Liver (tissue), 9 donors: ENCODE results near the gene ABCD3. TPM values are rescaled to one million over a fixed set of nuclear protein-coding genes. Genes with fewer than 3 reads are reported as not detected.

Experiments used
- DNase-seq: peaks from one replicate; pipeline ENCODE4 v3.0.0-alpha.2; 2017; ENCODE audit warnings: low spot score
- H3K27ac ChIP-seq, 2 donors: one replicate each; pipeline ENCODE4 v1.7.0; 2013; ENCODE audit warnings: inconsistent platforms in 2 of 2, low read length in 2 of 2, control low read depth in 1 of 2, low read depth in 1 of 2, mild to moderate bottlenecking in 1 of 2
- H3K27me3 ChIP-seq, 4 donors: one replicate each; pipeline versions ENCODE4 v1.6.1 to v1.7.0; 2013; ENCODE audit warnings: low read length in 3 of 4, inconsistent platforms in 1 of 4, mild to moderate bottlenecking in 1 of 4, moderate library complexity in 1 of 4; ENCODE audit not compliant: control insufficient read depth in 4 of 4, insufficient read depth in 4 of 4
- H3K36me3 ChIP-seq, 4 donors: one replicate each; pipeline versions ENCODE4 v1.6.1 to v1.7.0; 2013; ENCODE audit warnings: low read length in 3 of 4, mild to moderate bottlenecking in 3 of 4, low read depth in 1 of 4, moderate library complexity in 1 of 4; ENCODE audit not compliant: control insufficient read depth in 4 of 4, insufficient read depth in 3 of 4
- H3K4me1 ChIP-seq, 4 donors: one replicate each; pipeline versions ENCODE4 v1.6.1 to v1.7.0; 2013; ENCODE audit warnings: low read length in 3 of 4, mild to moderate bottlenecking in 3 of 4, moderate library complexity in 1 of 4; ENCODE audit not compliant: control insufficient read depth in 4 of 4, insufficient read depth in 4 of 4
- H3K4me3 ChIP-seq, 3 donors: one replicate each; pipeline versions ENCODE4 v1.6.1 to v1.7.0; 2013; ENCODE audit warnings: low read length in 3 of 3, control low read depth in 1 of 3, low read depth in 1 of 3, mild to moderate bottlenecking in 1 of 3
- H3K9ac ChIP-seq, 2 donors: one replicate each; pipeline ENCODE4 v1.7.0; 2013; ENCODE audit warnings: low read length in 2 of 2, mild to moderate bottlenecking in 2 of 2, moderate library complexity in 2 of 2, control low read depth in 1 of 2, low read depth in 1 of 2
- H3K9me3 ChIP-seq, 4 donors: one replicate each; pipeline versions ENCODE4 v1.6.1 to v1.7.0; 2013; ENCODE audit warnings: low read length in 3 of 4; ENCODE audit not compliant: control insufficient read depth in 4 of 4
- ATF3 ChIP-seq: IDR thresholded peaks from 2 replicates; pipeline ENCODE4 v1.6.1; 2016; ENCODE audit warnings: antibody characterized with exemption
- CTCF ChIP-seq: fragments of 150-350 bp; IDR thresholded peaks from 2 replicates; pipeline ENCODE4 v1.5.1; 2017; ENCODE audit warnings: improper control_type of control experiment, low read depth, low read length; ENCODE audit not compliant: missing input control
- EGR1 ChIP-seq, 2 donors: IDR thresholded peaks; 2 replicates each; pipeline ENCODE4 v1.6.1; 2016 to 2018; ENCODE audit warnings: antibody characterized with exemption in 2 of 2, low read depth in 2 of 2
- FOXA1 ChIP-seq: IDR thresholded peaks from 2 replicates; pipeline ENCODE4 v1.6.1; 2016; ENCODE audit warnings: antibody characterized with exemption
- FOXA2 ChIP-seq: IDR thresholded peaks from 2 replicates; pipeline ENCODE4 v1.6.1; 2016; ENCODE audit warnings: antibody characterized with exemption
- GABPA ChIP-seq, 2 donors: IDR thresholded peaks in 1 of 2; conservative IDR thresholded peaks in 1 of 2; 2 replicates each; pipeline ENCODE4 v1.6.1; 2016; ENCODE audit warnings: antibody characterized with exemption in 2 of 2, mild to moderate bottlenecking in 1 of 2, moderate library complexity in 1 of 2
- HNF4A ChIP-seq, 2 donors: conservative IDR thresholded peaks; 2 replicates each; pipeline ENCODE4 v1.6.1; 2016; ENCODE audit warnings: antibody characterized with exemption in 2 of 2, mild to moderate bottlenecking in 2 of 2
- HNF4G ChIP-seq: IDR thresholded peaks from 2 replicates; pipeline ENCODE4 v1.6.1; 2016; ENCODE audit warnings: antibody characterized with exemption
- JUND ChIP-seq, 2 donors: IDR thresholded peaks; 2 replicates each; pipeline ENCODE4 v1.6.1; 2016; ENCODE audit warnings: antibody characterized with exemption in 2 of 2
- NR2F2 ChIP-seq: IDR thresholded peaks from 2 replicates; pipeline ENCODE4 v1.6.1; 2016; ENCODE audit warnings: antibody characterized with exemption
- RAD21 ChIP-seq, 2 donors: IDR thresholded peaks; 2 replicates each; pipeline ENCODE4 v1.6.1; 2016; ENCODE audit warnings: antibody characterized with exemption in 2 of 2, mild to moderate bottlenecking in 2 of 2
- RXRA ChIP-seq, 2 donors: IDR thresholded peaks; 2 replicates each; pipeline ENCODE4 v1.6.1; 2017 to 2018; ENCODE audit warnings: antibody characterized with exemption in 2 of 2, mild to moderate bottlenecking in 1 of 2
- SP1 ChIP-seq: IDR thresholded peaks from 2 replicates; pipeline ENCODE4 v1.6.1; 2018; ENCODE audit warnings: antibody characterized with exemption, mild to moderate bottlenecking
- TAF1 ChIP-seq: conservative IDR thresholded peaks from 2 replicates; pipeline ENCODE4 v1.6.1; 2016; ENCODE audit warnings: antibody characterized with exemption, mild to moderate bottlenecking
- YY1 ChIP-seq: IDR thresholded peaks from 2 replicates; pipeline ENCODE4 v1.6.1; 2016; ENCODE audit warnings: antibody characterized with exemption, mild to moderate bottlenecking
- ZBTB33 ChIP-seq: IDR thresholded peaks from 2 replicates; pipeline ENCODE4 v1.6.1; 2016; ENCODE audit warnings: antibody characterized with exemption
- WGBS: extraction: QIAGEN DNeasy Blood & Tissue Kit; methylation state at CpG from one replicate; pipeline ENCODE4 v1.1.7; 2013; 5-methylcytosine and 5-hydroxymethylcytosine counted together
- polyA plus RNA-seq, 2 donors: library from polyadenylated mRNA; stranded (reverse) in 1 of 2; unstranded in 1 of 2; fragments of 200-250 nt in 1 of 2; fragments of >200 nt in 1 of 2; fragmentation: Nextera tagmentation in 1 of 2; extraction: Ambion mirVana in 1 of 2; gene quantifications; one replicate each; pipeline versions ENCODE4 v1.2.1 to v1.2.3, GENCODE V29; 2013 to 2015
- total RNA-seq, 2 donors: library from RNA; depleted of rRNA; stranded (reverse); fragments of >200 nt; gene quantifications; one replicate each; pipeline ENCODE4 v1.2.3, GENCODE V29; 2014
- TF ChIP-seq, protein P1 (sequence below): IDR thresholded peaks from 2 replicates; pipeline ENCODE4 v1.6.1; 2016; ENCODE audit warnings: antibody characterized with exemption
- TF ChIP-seq, protein P2 (sequence below): IDR thresholded peaks from 2 replicates; pipeline ENCODE4 v1.6.1; 2016; ENCODE audit warnings: antibody characterized with exemption, mild to moderate bottlenecking
- donor health status: healthy.
- donor health status: healthy.
- donor health status: healthy.
- donor health status: healthy.
- donor health status: healthy.

ABCD3 gene
- total and polyA plus RNA-seq, 4 donors = 49.2 to 133 (median 62.5) TPM

DNA sequence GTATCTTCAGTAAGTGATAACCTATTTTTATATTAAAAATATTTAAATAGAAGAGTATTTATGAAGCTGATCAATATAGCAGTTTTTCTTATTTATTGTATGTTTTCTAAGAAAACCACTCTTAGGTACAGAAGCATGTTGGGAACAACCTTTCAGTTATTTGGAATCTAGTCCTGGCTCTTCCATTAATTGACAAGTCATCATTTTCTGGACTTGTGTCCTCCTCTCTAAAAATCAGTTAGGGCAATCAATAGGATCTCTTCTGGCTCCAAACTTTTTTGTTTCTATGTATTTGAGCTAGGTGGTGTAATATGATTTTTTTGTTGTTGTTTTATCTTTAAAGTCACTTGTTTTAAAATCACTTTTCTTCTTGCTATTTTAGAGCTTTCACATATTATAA is 57.0 kb downstream of the ABCD3 start:
- Histone ChIP-seq H3K27ac (no peak overlapping the region), H3K9ac (no peak overlapping the region), H3K4me3 (no peak overlapping the region), H3K9me3 (no peaks in the 10 kb centered on the region), H3K27me3 (no peaks in the 10 kb centered on the region), H3K4me1 (peaks cover 0 to 11% (median 1%) of the 10 kb centered on the region in 4 donors), H3K36me3 (peaks cover 0 to 15% (median 12%) of the 10 kb centered on the region in 4 donors)
- DNase-seq = no peak
- TF ChIP-seq FOXA1 (no peak), GABPA (IDR thresholded peaks at IDR 0.05 in 1 of 2, conservative IDR thresholded peaks at IDR 0.05 in 1 of 2) (no peak), FOXA2 (no peak), CTCF (no peak), ZBTB33 (no peak), HNF4G (no peak), HNF4A (conservative IDR thresholded peaks at IDR 0.05) (no peak), SP1 (no peak), TAF1 (no peak), NR2F2 (no peak), YY1 (no peak), ATF3 (no peak), RAD21 (IDR thresholded peaks at IDR 0.05) (no peak), RXRA (IDR thresholded peaks at IDR 0.05) (no peak), JUND (IDR thresholded peaks at IDR 0.05) (no peak)

- no peak overlapping the region for H3K9ac ChIP-seq
- H3K9me3 ChIP-seq = no peaks in the 10 kb centered on the region
- H3K4me3 ChIP-seq = no peak overlapping the region
- TF ChIP-seq YY1 = no peak
- no peak for TF ChIP-seq FOXA2
- no peak for TF ChIP-seq HNF4A (conservative IDR thresholded peaks at IDR 0.05)
- TF ChIP-seq TAF1 = no peak
- no peak for TF ChIP-seq EGR1 (IDR thresholded peaks at IDR 0.05; ENCODE audit: low read depth in 2 of 2)
- TF ChIP-seq RXRA (IDR thresholded peaks at IDR 0.05) = no peak
- TF ChIP-seq, protein P1, sequence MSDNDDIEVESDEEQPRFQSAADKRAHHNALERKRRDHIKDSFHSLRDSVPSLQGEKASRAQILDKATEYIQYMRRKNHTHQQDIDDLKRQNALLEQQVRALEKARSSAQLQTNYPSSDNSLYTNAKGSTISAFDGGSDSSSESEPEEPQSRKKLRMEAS = no peak
- TF ChIP-seq, protein P2, sequence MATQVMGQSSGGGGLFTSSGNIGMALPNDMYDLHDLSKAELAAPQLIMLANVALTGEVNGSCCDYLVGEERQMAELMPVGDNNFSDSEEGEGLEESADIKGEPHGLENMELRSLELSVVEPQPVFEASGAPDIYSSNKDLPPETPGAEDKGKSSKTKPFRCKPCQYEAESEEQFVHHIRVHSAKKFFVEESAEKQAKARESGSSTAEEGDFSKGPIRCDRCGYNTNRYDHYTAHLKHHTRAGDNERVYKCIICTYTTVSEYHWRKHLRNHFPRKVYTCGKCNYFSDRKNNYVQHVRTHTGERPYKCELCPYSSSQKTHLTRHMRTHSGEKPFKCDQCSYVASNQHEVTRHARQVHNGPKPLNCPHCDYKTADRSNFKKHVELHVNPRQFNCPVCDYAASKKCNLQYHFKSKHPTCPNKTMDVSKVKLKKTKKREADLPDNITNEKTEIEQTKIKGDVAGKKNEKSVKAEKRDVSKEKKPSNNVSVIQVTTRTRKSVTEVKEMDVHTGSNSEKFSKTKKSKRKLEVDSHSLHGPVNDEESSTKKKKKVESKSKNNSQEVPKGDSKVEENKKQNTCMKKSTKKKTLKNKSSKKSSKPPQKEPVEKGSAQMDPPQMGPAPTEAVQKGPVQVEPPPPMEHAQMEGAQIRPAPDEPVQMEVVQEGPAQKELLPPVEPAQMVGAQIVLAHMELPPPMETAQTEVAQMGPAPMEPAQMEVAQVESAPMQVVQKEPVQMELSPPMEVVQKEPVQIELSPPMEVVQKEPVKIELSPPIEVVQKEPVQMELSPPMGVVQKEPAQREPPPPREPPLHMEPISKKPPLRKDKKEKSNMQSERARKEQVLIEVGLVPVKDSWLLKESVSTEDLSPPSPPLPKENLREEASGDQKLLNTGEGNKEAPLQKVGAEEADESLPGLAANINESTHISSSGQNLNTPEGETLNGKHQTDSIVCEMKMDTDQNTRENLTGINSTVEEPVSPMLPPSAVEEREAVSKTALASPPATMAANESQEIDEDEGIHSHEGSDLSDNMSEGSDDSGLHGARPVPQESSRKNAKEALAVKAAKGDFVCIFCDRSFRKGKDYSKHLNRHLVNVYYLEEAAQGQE = no peak
- TF ChIP-seq GABPA (IDR thresholded peaks at IDR 0.05 in 1 of 2, conservative IDR thresholded peaks at IDR 0.05 in 1 of 2) = no peak
- TF ChIP-seq FOXA1 = no peak
- TF ChIP-seq ZBTB33 = no peak
- TF ChIP-seq NR2F2 = no peak
- no peak for TF ChIP-seq RAD21 (IDR thresholded peaks at IDR 0.05)
- no peak for TF ChIP-seq HNF4G
- TF ChIP-seq ATF3 = no peak
- H3K36me3 ChIP-seq = peaks cover 5 to 24% (median 23%) of the 10 kb centered on the region in 4 donors
- no peak overlapping the region for H3K27ac ChIP-seq
- H3K4me1 ChIP-seq = peaks cover 0 to 13% (median 4%) of the 10 kb centered on the region in 4 donors
- 97% methylated on average over 3 of the region's 3 CpGs for WGBS
- DNase-seq = no peak
- no peaks in the 10 kb centered on the region for H3K27me3 ChIP-seq
Observed at GRCh38 chr1:94479682-94480081, 61.5 kb downstream of the ABCD3 start.
